Cardiac muscle cell (in vitro differentiated cells and primary cell): ENCODE data around the gene STXBP5. TPM values are rescaled to one million over a fixed set of nuclear protein-coding genes. Genes with fewer than 3 reads are reported as not detected.

ENCODE experiments used
- DNase-seq, 2 donors: peaks; one replicate each; pipeline versions ENCODE4 v3.0.0 to v3.0.0-alpha.2; 2010 to 2017; ENCODE audit warnings: low read depth in 1 of 2, low spot score in 1 of 2
- H3K27ac ChIP-seq: fragments of 200-600 bp; sonication (generic); 2 replicates; pipeline ENCODE4 v1.5.1; 2016
- H3K27me3 ChIP-seq: fragments of 200-600 bp; sonication (generic); 2 replicates; pipeline ENCODE4 v1.6.0; 2016; ENCODE audit warnings: control low read depth
- H3K36me3 ChIP-seq: fragments of 200-600 bp; sonication (generic); 2 replicates; pipeline ENCODE4 v1.5.1; 2016; ENCODE audit warnings: control low read depth
- H3K4me1 ChIP-seq: fragments of 200-600 bp; sonication (generic); 2 replicates; pipeline ENCODE4 v1.8.1; 2017; ENCODE audit warnings: low read depth, mild to moderate bottlenecking, mixed run types
- H3K4me3 ChIP-seq: fragments of 200-600 bp; sonication (generic); 2 replicates; pipeline ENCODE4 v1.5.1; 2016; ENCODE audit warnings: mild to moderate bottlenecking
- H3K9me3 ChIP-seq: fragments of 200-600 bp; sonication (generic); 2 replicates; pipeline ENCODE4 v1.5.1; 2017; ENCODE audit warnings: low read depth, mild to moderate bottlenecking, control low read depth
- polyA plus RNA-seq: library from polyadenylated mRNA; unstranded; fragments of >200 nt; fragmentation: Nextera tagmentation; extraction: Ambion mirVana; gene quantifications from 2 replicates; pipeline ENCODE4 v1.2.1, GENCODE V29; 2016
- total RNA-seq: library from RNA; depleted of rRNA; stranded (reverse); fragments of >200 nt; gene quantifications from 2 replicates; pipeline ENCODE4 v1.2.3, GENCODE V29; 2016
- TF ChIP-seq, protein P1 (sequence below): IDR thresholded peaks from 2 replicates; pipeline ENCODE4 v1.5.1; 2012; ENCODE audit warnings: low read depth, mild to moderate bottlenecking, low read length

Gene STXBP5
- total and polyA plus RNA-seq, 2 experiments from 2014 or later, result 2.9 to 5.3 TPM

DNA sequence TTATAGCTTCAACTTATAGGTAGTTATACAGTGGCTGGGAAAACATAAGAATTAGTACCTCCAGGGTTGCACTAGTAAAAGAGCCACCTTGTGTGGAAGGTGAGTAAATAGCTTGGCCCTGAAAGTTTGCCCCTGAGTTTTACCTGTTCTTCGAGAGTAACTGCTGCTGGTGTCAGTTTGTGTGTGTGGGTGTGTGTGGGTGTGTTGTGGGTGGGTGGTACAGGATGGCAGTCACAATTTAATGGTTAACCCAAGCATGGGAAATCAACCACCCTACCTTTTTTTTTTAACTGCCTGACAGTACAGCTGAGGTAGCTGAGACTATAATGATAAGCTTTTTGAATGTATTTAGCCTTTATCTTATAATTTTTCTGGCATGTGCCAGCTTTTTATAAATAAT, 137.3 kb downstream of the STXBP5 start:
- TF ChIP-seq, protein P1, sequence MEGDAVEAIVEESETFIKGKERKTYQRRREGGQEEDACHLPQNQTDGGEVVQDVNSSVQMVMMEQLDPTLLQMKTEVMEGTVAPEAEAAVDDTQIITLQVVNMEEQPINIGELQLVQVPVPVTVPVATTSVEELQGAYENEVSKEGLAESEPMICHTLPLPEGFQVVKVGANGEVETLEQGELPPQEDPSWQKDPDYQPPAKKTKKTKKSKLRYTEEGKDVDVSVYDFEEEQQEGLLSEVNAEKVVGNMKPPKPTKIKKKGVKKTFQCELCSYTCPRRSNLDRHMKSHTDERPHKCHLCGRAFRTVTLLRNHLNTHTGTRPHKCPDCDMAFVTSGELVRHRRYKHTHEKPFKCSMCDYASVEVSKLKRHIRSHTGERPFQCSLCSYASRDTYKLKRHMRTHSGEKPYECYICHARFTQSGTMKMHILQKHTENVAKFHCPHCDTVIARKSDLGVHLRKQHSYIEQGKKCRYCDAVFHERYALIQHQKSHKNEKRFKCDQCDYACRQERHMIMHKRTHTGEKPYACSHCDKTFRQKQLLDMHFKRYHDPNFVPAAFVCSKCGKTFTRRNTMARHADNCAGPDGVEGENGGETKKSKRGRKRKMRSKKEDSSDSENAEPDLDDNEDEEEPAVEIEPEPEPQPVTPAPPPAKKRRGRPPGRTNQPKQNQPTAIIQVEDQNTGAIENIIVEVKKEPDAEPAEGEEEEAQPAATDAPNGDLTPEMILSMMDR, result no peak

DNA sequence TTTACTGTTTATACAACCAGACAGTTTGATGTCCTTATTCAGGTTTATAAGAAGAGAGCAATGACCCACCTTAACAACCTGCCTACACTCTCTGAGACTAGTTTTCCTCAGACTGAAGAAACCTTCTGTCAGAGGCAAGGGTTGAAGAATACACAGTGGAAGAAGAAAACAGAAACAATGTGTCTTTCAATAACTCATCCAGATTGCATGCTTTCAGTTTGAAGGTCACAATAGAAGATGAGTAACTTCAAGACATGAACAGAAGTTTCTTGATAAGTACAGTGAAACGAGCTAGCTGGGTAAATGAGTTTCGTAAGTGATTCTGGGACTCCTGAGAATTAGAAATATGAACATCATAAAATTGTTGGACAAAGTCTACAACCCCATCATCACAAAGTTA, 141.7 kb downstream of the STXBP5 start:
- TF ChIP-seq, protein P1, result no peak
- Histone ChIP-seq H3K27me3 (no peaks in the 10 kb centered on the region), H3K4me3 (no peak overlapping the region), H3K4me1 (no peaks in the 10 kb centered on the region), H3K36me3 (no peaks in the 10 kb centered on the region), H3K27ac (no peak overlapping the region), H3K9me3 (no peaks in the 10 kb centered on the region)
- no peak for DNase-seq

More for the DNA sequence above, 137.3 kb downstream of the STXBP5 start:
- H3K27me3 ChIP-seq, result no peaks in the 10 kb centered on the region
- H3K27ac ChIP-seq, result no peak overlapping the region
- no peak overlapping the region for H3K4me3 ChIP-seq
- H3K4me1 ChIP-seq, result no peaks in the 10 kb centered on the region
- no peaks in the 10 kb centered on the region for H3K9me3 ChIP-seq
- no peak for DNase-seq
- H3K36me3 ChIP-seq, result no peaks in the 10 kb centered on the region

DNA sequence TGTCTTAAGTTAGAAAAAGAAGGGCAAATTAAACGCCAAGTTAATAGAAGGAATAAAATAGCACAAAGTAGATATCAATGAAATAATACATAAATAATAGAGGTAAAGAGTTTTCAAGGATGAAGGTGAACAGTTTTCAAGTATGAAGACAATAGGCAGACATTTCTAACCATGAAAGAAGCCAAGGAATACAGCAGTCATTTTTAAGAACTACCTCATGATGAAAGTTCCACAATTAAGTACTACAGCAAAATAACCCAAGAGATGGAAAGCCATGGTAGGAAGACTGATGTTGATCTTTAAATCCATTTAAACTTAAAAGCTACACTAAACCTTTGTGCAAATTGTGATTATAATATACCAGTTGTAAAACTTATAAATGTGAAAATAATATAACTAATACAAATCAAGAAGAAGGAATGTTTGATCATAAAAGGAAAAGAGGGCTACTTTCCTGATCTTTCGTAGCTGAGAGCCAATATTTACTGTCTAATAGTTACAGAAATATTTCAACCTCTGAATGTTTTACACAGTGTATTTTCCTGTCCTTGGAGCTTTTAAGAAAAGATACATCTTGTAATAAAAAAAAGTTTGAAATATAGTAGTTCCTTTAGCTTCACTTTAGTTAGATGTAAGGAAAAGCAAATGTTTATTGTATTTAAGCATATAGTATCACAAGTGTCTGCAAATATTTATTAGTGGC, 143.1 kb downstream of the STXBP5 start:
- Histone ChIP-seq H3K27me3 (no peaks in the 10 kb centered on the region), H3K4me3 (no peak overlapping the region), H3K36me3 (no peaks in the 10 kb centered on the region), H3K27ac (no peak overlapping the region), H3K4me1 (no peaks in the 10 kb centered on the region), H3K9me3 (no peaks in the 10 kb centered on the region)
- DNase-seq, result no peak
- TF ChIP-seq, protein P1, result no peak

DNA sequence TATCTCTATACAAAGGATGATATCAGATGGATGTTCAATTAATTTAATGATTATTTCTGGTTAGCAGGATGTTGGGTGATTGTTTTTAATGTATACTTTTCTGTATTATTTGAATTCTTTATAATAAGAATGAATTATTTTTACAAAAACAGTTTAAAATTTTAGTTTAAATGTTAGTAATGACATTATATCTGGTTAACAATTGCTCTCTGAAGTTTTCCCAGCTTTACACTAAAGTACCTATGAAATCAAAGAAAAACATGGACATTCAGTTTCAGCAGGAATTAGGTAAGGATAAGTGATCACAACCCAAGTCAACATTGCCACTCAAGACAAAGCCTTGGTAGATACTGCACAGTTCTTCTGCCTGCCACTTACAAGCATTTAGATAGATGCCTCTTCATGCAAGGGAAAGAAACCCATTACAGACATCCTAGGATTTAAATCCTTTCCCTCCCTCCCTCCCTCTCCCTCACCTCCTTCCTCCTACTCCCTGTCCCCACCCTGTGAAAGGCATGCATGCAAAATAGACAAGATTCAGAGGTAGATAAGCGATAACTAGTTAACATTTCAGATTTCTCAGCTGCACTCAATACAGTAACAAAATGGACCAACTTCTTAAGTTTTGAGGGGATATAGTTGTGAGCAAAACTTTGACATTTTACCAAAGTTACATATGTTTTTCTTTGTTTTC, 143.8 kb downstream of the STXBP5 start:
- no peak overlapping the region for H3K27ac ChIP-seq
- H3K27me3 ChIP-seq, result no peaks in the 10 kb centered on the region
- H3K9me3 ChIP-seq, result no peaks in the 10 kb centered on the region
- no peak overlapping the region for H3K4me3 ChIP-seq
- H3K36me3 ChIP-seq, result no peaks in the 10 kb centered on the region
- TF ChIP-seq, protein P1, result no peak
- no peak for DNase-seq
- no peaks in the 10 kb centered on the region for H3K4me1 ChIP-seq

DNA sequence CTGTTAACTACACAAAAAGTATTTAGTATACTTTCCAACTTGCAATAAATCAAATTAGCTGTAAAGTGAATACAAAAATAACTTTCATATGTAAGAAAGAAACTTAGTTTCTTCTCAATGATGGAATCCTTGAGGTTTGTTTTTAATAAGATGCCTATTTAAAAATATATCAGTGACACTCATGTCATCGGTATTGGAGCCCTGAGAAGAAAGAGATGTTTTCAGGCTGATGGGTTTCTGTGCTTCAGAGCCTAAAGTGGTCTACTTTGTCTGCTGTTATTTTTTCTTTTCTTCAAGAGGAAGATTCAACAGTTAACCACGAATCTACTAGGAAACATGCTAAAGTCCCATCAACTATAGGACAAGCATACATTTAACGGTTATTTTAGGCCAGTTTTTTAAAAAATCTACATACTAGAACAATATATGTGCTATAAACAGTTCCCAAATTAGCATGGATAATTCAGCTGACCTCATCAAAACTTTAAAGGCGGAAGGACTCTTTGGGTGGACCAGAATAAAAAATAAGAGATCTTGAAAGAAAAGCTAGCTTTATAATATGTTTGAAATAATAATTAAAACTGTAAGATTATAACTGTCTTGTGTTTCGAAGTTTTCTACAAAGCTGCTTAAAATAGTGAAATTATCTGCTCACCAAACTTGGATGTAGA, 157.2 kb downstream of the STXBP5 start:
- Histone ChIP-seq H3K4me1 (peaks cover 3% of the 10 kb centered on the region), H3K27ac (no peak overlapping the region), H3K36me3 (peaks cover 3% of the 10 kb centered on the region), H3K9me3 (no peaks in the 10 kb centered on the region), H3K4me3 (no peak overlapping the region), H3K27me3 (no peaks in the 10 kb centered on the region)
- TF ChIP-seq, protein P1, result no peak
- DNase-seq, result no peak
